Nephron (organoid): ENCODE results near the gene EPHB2.
A peak's percentile ranks its signal among the peaks of the same experiment; 100 is the strongest.

Source experiments
- H3K27ac Mint-ChIP-seq, 3 experiments: 2 replicates each; pipeline ENCODE4 v1.8.0; 2020; ENCODE audit warnings: mixed read lengths in 3 of 3, mild to moderate bottlenecking in 2 of 3, moderate library complexity in 1 of 3
- H3K27me3 Mint-ChIP-seq: 2 replicates; pipeline ENCODE4 v1.8.0; 2021; ENCODE audit warnings: low read depth, mild to moderate bottlenecking, moderate library complexity, mixed read lengths
- H3K36me3 Mint-ChIP-seq: 2 replicates; pipeline ENCODE4 v1.8.0; 2020; ENCODE audit warnings: low read depth, mixed read lengths
- H3K4me1 Mint-ChIP-seq: 2 replicates; pipeline ENCODE4 v1.8.0; 2020; ENCODE audit warnings: mixed read lengths
- H3K4me3 Mint-ChIP-seq, 3 experiments: 2 replicates each; pipeline ENCODE4 v1.8.0; 2020; ENCODE audit warnings: mild to moderate bottlenecking in 3 of 3, mixed read lengths in 3 of 3, moderate library complexity in 2 of 3
- H3K9me3 Mint-ChIP-seq: 2 replicates; pipeline ENCODE4 v1.8.0; 2020; ENCODE audit warnings: mixed read lengths
- TF ChIP-seq, protein P1 (sequence below), 3 experiments: fragments of 200-600 bp; sonication (generic); IDR thresholded peaks; one replicate each; pipeline ENCODE4 v1.5.0; 2021; ENCODE audit warnings: antibody characterized with exemption in 3 of 3; ENCODE audit not compliant: unreplicated experiment in 3 of 3

Gene EPHB2

DNA sequence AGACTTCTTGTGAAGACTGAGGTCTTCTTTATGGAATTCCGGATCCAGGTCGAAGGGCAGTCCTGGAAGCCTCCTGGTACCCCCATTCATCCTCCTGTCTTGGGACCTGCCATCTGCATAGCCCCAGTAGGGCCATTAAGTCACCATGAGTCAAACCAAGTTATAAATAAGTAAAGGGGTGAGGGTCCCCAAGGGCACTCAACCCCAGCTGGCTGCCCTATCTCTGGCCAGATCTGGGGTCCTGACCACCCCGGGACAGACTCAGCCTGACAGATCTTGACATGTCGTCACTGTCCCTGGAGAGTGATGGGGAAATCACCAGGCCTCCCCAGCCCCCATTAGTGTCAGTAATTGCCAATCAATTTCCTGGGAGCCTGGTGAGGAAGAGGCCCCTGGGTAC, 108.7 kb downstream of the EPHB2 start:
- TF ChIP-seq, protein P1, sequence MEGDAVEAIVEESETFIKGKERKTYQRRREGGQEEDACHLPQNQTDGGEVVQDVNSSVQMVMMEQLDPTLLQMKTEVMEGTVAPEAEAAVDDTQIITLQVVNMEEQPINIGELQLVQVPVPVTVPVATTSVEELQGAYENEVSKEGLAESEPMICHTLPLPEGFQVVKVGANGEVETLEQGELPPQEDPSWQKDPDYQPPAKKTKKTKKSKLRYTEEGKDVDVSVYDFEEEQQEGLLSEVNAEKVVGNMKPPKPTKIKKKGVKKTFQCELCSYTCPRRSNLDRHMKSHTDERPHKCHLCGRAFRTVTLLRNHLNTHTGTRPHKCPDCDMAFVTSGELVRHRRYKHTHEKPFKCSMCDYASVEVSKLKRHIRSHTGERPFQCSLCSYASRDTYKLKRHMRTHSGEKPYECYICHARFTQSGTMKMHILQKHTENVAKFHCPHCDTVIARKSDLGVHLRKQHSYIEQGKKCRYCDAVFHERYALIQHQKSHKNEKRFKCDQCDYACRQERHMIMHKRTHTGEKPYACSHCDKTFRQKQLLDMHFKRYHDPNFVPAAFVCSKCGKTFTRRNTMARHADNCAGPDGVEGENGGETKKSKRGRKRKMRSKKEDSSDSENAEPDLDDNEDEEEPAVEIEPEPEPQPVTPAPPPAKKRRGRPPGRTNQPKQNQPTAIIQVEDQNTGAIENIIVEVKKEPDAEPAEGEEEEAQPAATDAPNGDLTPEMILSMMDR (IDR thresholded peaks at IDR 0.05; ENCODE audit: unreplicated experiment in 3 of 3), result no peak
- H3K4me3 Mint-ChIP-seq, result no peak overlapping the region
- no peaks in the 10 kb centered on the region for H3K9me3 Mint-ChIP-seq
- peaks cover 4% of the 10 kb centered on the region for H3K27me3 Mint-ChIP-seq
- peak overlapping the region in 2 of 3 experiments; percentile 22 to 42 for H3K27ac Mint-ChIP-seq
- H3K4me1 Mint-ChIP-seq, result peaks cover 18% of the 10 kb centered on the region
- H3K36me3 Mint-ChIP-seq, result no peaks in the 10 kb centered on the region

DNA sequence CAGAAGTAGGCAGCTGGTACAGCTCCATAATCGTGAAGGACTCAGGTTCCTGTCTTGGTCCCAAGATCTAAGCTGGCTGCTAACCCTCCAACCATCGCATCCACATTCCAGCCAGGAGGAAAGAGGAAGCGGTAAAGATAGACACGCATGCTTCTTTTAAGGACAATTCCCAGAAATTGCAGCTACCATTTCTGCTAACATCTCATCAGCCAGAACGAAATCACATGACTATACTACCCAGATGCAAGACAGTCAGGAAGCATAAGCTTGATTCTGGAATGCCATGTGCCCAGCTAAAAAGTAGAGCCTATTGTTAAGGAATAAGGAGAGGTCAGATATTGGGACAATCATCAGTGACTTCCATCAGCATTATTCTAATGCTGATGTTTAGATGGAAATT, 110.4 kb downstream of the EPHB2 start:
- peaks cover 8% of the 10 kb centered on the region for H3K27me3 Mint-ChIP-seq
- H3K27ac Mint-ChIP-seq, result peak overlapping the region in 1 of 3 experiments; percentile 41
- H3K4me1 Mint-ChIP-seq, result peaks cover 22% of the 10 kb centered on the region
- no peak overlapping the region for H3K4me3 Mint-ChIP-seq
- no peaks in the 10 kb centered on the region for H3K9me3 Mint-ChIP-seq
- TF ChIP-seq, protein P1 (IDR thresholded peaks at IDR 0.05; ENCODE audit: unreplicated experiment in 3 of 3), result no peak
- no peaks in the 10 kb centered on the region for H3K36me3 Mint-ChIP-seq

DNA sequence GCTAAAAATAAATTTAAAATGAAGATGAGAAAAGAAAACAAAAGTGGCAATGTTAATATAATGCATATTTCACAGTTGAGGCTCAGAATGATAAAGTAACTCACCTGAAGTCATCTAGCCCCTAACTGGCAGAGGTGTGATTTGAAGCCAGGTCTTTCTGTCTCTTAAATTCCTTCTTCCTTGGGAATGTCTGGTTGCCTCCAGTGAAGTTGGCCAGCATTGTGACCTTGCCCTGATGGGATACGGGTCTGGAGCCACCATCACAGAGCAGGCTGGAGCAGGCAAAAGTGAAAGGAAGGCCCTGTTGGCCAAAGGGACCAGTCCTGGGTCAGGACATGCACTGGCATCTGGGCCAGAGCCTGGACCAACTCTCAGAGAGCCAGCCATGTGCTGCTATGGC, 111.7 kb downstream of the EPHB2 start:
- H3K27ac Mint-ChIP-seq, result no peak overlapping the region
- no peak overlapping the region for H3K4me3 Mint-ChIP-seq
- no peaks in the 10 kb centered on the region for H3K9me3 Mint-ChIP-seq
- peaks cover 15% of the 10 kb centered on the region for H3K27me3 Mint-ChIP-seq
- no peaks in the 10 kb centered on the region for H3K36me3 Mint-ChIP-seq
- TF ChIP-seq, protein P1 (IDR thresholded peaks at IDR 0.05; ENCODE audit: unreplicated experiment in 3 of 3), result no peak
- peaks cover 35% of the 10 kb centered on the region for H3K4me1 Mint-ChIP-seq

DNA sequence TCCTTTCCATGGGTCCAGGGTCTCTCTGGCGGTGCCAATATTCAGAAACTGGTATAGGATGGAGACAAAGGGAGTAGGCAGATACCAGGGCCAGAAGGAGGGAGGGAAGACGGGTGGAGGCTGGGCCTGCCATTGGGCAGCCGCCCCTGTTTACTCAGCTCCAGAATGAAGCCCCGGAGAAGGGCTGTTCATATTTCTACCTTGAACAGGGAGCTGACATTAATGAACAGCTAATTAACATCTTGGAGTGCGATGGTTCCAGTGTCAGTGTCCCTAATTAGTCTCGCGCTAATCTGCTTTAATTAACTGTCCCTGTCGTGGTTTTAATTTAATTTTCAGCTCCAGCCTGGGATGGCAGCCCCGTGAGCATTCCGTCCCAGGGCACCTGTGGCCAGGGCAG, 113.8 kb downstream of the EPHB2 start:
- Mint-ChIP-seq H3K9me3 (no peaks in the 10 kb centered on the region), H3K27ac (peak overlapping the region; percentile 13 to 49 (median 33)), H3K27me3 (peaks cover 18% of the 10 kb centered on the region), H3K36me3 (no peaks in the 10 kb centered on the region), H3K4me1 (peaks cover 49% of the 10 kb centered on the region), H3K4me3 (no peak overlapping the region)
- TF ChIP-seq, protein P1 (IDR thresholded peaks at IDR 0.05; ENCODE audit: unreplicated experiment in 3 of 3), result no peak

DNA sequence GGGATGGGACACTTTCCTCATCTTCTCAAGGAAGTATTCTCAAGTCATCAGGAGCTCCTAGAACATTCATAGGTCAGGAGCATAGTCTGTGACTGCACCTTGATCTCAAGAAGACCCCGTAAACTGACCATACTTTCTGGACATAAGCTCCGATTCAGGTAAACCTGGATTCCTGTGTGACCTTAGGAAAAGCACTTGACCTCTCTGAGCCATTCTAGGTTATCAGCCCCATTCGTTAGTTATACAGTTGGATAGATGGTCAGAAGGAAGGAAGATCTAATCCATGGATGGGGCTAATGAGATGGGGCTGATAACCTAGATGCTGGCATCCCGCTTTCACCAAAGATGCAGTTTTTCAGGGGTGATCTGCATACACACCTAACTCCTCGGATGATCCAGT, 114.3 kb downstream of the EPHB2 start:
- Mint-ChIP-seq H3K9me3 (no peaks in the 10 kb centered on the region), H3K27ac (peak overlapping the region; percentile 93 to 99 (median 99)), H3K36me3 (no peaks in the 10 kb centered on the region), H3K4me1 (peaks cover 54% of the 10 kb centered on the region), H3K4me3 (no peak overlapping the region), H3K27me3 (peaks cover 21% of the 10 kb centered on the region)
- TF ChIP-seq, protein P1 (IDR thresholded peaks at IDR 0.05; ENCODE audit: unreplicated experiment in 3 of 3), result no peak

DNA sequence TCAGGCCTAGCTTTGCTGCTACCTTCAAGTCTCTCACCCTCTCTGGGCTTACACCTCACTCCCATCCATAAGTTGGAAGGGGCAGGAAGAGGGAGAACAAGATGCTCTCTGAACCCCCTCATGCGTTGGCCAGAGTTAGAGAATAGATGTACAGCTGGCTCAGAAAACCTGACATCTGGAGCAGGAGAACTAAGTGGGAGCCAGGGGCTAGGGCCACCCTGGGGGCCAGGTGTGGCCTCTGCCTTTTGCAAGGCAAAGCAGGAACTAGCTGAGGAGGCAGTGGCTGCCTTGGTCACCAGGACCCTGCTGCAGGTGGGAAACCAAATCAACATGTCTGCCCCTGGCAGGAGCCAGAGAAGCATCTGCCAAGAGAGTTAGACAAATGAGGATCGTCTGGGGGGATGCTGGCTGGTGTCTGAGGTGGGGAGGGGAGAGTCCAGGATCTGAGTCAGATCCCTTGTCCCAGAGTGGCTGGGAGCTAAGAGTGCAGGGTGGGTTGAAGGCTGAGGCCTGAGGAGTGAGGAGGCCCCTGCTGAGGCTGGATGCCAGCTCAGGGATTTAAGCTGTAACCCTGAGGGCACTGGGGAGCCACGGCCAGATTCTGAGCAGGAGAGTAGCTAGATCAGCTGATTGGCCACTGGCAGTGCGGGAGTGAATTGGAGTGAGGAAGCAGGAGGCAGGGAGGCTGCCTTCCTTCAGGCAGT, 115.0 kb downstream of the EPHB2 start:
- Mint-ChIP-seq H3K27me3 (peaks cover 21% of the 10 kb centered on the region), H3K36me3 (no peaks in the 10 kb centered on the region), H3K9me3 (no peaks in the 10 kb centered on the region), H3K27ac (peak overlapping the region; percentile 93 to 99 (median 99)), H3K4me3 (peak overlapping the region in 1 of 3 experiments; percentile 2), H3K4me1 (peaks cover 61% of the 10 kb centered on the region)
- TF ChIP-seq, protein P1 (IDR thresholded peaks at IDR 0.05; ENCODE audit: unreplicated experiment in 3 of 3), result no peak
